ENCODE data around the gene ZNF697.

- TF ChIP-seq CEBPB (IDR thresholded peaks at IDR 0.05) (no peak), TCF12 (IDR thresholded peaks at IDR 0.05; ENCODE audit: low read depth) (no peak), CREB1 (IDR thresholded peaks at IDR 0.05; ENCODE audit: low read depth) (no peak), YY1 (IDR thresholded peaks at IDR 0.05; ENCODE audit: low read depth) (no peak), FOXM1 (IDR thresholded peaks at IDR 0.05; ENCODE audit: borderline replicate concordance, low read depth) (no peak)
These were observed 14.0 kb upstream of the ZNF697 start for GRCh38 chr1:119662034-119662437.

Measured in Ishikawa (cell line).